ENCODE data around the gene TASP1.

Gene TASP1

DNA sequence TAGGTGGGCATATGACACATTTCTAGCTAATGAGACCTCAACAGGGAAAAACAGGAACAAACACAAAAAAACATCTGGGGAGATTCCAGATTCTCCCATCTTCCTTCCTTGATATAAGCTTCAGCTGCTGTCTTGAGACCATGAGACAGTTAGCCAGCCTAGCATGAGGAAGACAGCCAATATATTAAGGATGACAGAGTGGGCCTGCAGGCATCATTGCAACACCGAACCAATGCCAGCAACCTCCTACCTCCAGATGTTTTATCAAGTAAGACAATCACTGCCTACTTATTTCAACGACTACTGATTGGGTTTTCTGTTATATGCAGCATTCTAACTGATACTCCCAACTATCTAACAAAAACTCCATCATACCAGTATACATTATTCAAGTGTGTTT lies 298.6 kb downstream of the TASP1 start:
- no peak for DNase-seq

Data from stimulated activated CD4-positive, alpha-beta T cell treated with anti-CD3 and anti-CD28 coated beads, Interleukin-2, amount 100 ng/mL, for 24 hours (primary cell).